ENCODE measurements around the gene PITX1.

The PITX1 gene

DNA sequence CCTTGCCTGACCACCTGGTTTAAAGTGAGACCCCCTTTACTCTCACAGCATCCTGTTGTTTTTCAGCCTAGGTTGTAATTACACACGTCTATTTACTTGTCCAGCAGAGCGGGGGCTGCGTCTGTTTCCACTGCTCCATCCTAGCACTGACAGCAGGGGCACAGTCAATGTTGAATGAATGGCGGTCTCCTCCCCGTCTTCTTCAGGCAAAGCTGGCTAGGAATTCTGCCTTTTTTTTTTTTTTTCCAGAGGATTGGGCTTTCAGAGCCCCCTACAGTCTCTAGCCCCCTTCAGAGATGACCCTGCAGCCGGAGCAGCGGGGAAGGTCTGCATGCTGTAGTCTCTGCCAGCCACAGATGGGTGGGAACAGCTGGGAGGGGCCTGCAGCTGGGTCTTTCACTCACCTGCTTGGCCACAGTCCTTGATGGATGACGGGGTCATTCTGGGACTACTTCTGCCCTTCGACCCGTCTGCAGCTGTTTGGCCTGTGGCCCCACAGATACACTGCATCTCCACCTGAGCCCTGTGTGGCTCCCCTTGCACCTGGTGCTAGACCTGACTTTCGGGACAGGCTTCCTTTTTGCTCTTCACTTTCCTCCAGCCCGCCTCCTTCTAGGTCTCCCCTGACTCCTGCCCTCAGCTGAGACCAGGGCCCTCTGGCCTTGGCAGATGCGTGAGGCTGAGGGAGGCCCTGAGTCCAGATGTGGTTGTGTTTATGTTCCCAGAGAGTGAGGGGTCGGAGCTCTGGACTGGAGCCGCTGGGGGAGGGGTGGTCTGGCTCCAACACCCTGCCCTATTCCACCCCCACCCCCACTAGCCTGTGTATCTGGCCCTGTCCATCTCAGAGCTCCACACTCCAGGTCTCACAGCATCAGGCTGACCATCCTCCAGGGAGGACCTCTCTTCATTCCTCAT is 8.0 kb downstream of the PITX1 start:
- Histone ChIP-seq H3K27ac (no peak overlapping the region), H3K27me3 (ENCODE audit: insufficient read depth, low read depth, severe bottlenecking) (no peaks in the 10 kb centered on the region), H3K36me3 (peaks cover 47% of the 10 kb centered on the region), H3K4me3 (ENCODE audit: low read depth, low read length) (no peak overlapping the region), H3K9me3 (ENCODE audit: severe bottlenecking) (no peaks in the 10 kb centered on the region)
- no peak for TF ChIP-seq CTCF (IDR thresholded peaks at IDR 0.05; ENCODE audit: low read depth, low read length)
- no peak for DNase-seq

DNA sequence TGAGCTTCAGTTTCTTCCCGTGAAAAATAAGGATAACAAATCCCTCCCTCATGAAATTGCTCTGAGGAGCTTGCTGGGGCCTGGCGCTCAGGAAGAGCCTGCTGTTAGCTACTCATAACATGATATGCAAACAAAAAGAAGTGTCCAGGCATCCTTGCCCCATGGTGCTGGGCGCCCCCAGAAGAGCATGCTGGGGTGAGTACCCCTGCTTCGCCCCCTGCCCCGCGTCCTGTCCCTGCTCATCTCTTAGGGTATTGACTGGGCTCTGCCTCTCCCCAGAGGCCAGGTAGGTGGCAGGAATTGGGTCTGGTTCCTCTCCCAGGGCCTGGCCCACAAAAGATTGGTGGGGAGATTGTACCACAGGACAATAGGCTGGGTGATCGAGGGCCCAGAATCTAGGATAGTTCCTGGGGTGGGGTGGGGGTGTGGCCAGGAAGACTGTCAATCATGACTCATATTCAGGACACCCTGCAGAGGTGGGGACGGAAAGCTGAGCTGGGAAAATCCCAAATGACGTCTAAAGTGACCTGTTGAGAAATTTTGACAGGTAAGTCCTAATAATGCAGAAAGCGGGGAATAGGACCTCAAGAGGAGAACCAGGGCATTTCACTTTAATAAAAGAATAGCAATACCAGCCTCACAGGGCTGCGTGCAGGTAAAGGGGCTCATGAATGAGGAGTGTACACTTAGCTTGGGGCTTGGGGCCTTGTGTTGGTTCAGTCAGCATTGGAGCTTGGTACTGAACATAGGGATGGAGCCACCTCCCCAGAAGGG is 8.9 kb downstream of the PITX1 start:
- peaks cover 39% of the 10 kb centered on the region for H3K36me3 ChIP-seq
- no peak for DNase-seq
- no peak overlapping the region for H3K4me3 ChIP-seq (ENCODE audit: low read depth, low read length)
- H3K27me3 ChIP-seq (ENCODE audit: insufficient read depth, low read depth, severe bottlenecking) = no peaks in the 10 kb centered on the region
- H3K27ac ChIP-seq = no peak overlapping the region
- no peak for TF ChIP-seq CTCF (IDR thresholded peaks at IDR 0.05; ENCODE audit: low read depth, low read length)
- no peaks in the 10 kb centered on the region for H3K9me3 ChIP-seq (ENCODE audit: severe bottlenecking)

GRCh38 chr5:135020111-135020895 is 13.7 kb downstream of the PITX1 start:
- DNase-seq = peak; percentile 7
- H3K27ac ChIP-seq = no peak overlapping the region
- no peak for TF ChIP-seq CTCF (IDR thresholded peaks at IDR 0.05; ENCODE audit: low read depth, low read length)

DNA sequence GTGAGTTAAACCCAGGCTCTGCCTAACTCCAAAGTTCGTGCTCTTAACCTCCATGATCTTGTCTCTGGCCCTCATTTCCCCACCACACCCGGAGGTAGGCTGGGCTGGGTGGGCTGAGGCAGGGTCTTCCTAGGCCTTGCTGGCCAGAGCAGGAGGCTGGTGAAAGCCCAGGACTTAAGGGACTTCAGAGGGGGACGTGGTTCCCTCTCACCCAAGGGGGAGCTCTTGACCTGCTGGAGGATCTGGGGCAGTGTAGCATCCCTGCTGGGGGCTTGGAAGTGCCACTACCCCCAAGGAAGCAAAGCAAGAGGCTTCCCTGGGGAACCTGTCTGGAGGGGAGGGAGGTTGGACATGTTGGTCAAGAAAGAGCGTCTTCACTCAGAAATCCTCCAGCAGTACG is 14.7 kb downstream of the PITX1 start:
- peak; percentile 18 for DNase-seq
- no peak overlapping the region for H3K4me3 ChIP-seq (ENCODE audit: low read depth, low read length)
- H3K36me3 ChIP-seq = no peaks in the 10 kb centered on the region
- no peaks in the 10 kb centered on the region for H3K27me3 ChIP-seq (ENCODE audit: insufficient read depth, low read depth, severe bottlenecking)
- H3K9me3 ChIP-seq (ENCODE audit: severe bottlenecking) = no peaks in the 10 kb centered on the region
- TF ChIP-seq CTCF (IDR thresholded peaks at IDR 0.05; ENCODE audit: low read depth, low read length) = peak; percentile 42; the same call in 1 of the 2 replicates
- H3K27ac ChIP-seq = no peak overlapping the region

More at GRCh38 chr5:135020111-135020895, 13.7 kb downstream of the PITX1 start:
- Histone ChIP-seq H3K4me3 (ENCODE audit: low read depth, low read length) (no peak overlapping the region), H3K27me3 (ENCODE audit: insufficient read depth, low read depth, severe bottlenecking) (no peaks in the 10 kb centered on the region), H3K36me3 (no peaks in the 10 kb centered on the region), H3K9me3 (ENCODE audit: severe bottlenecking) (no peaks in the 10 kb centered on the region)

GRCh38 chr5:135018457-135018856 is 15.6 kb downstream of the PITX1 start:
- TF ChIP-seq CTCF (IDR thresholded peaks at IDR 0.05; ENCODE audit: low read depth, low read length) = no peak
- Histone ChIP-seq H3K27me3 (ENCODE audit: insufficient read depth, low read depth, severe bottlenecking) (no peaks in the 10 kb centered on the region), H3K27ac (no peak overlapping the region), H3K4me3 (ENCODE audit: low read depth, low read length) (no peak overlapping the region), H3K9me3 (ENCODE audit: severe bottlenecking) (no peaks in the 10 kb centered on the region), H3K36me3 (no peaks in the 10 kb centered on the region)
- peak; percentile 2 for DNase-seq

Measured in WERI-Rb-1 (cell line).